Measurements from ENCODE around the gene RRP9. TPM values are rescaled to one million over a fixed set of nuclear protein-coding genes. Genes with fewer than 3 reads are reported as not detected.

RRP9 gene
- total RNA-seq, 1 experiment from 2014 or later, result 49.9 TPM

- no peak overlapping the region for H3K27ac Mint-ChIP-seq
- peaks cover 34% of the 10 kb centered on the region for H3K36me3 Mint-ChIP-seq
- DNase-seq (ENCODE audit: low spot score), result peak; percentile 8
- CTCF ChIA-PET, result interaction anchor here (0.6 to 3.4 kb wide), 40 partner anchors 10 to 880 kb away, joined by 3 to 49 read pairs (median 5); partner anchors contain the start of genes ABHD14A, ABHD14B, ACY1 and DUSP7
- no peaks in the 10 kb centered on the region; the same call in 1 of the 2 replicates for H3K27me3 Mint-ChIP-seq (ENCODE audit: low read depth)
- POLR2A ChIA-PET, result interaction anchor here (1.0 to 2.5 kb wide), 3 partner anchors 13 to 42 kb away, joined by 3 to 19 read pairs (median 5); partner anchors contain the start of genes ACY1 and PCBP4
- TF ChIP-seq KAT7 (CRISPR knock-in tag; IDR thresholded peaks at IDR 0.05; ENCODE audit: borderline replicate concordance), result no peak
- TF ChIP-seq, protein P1, sequence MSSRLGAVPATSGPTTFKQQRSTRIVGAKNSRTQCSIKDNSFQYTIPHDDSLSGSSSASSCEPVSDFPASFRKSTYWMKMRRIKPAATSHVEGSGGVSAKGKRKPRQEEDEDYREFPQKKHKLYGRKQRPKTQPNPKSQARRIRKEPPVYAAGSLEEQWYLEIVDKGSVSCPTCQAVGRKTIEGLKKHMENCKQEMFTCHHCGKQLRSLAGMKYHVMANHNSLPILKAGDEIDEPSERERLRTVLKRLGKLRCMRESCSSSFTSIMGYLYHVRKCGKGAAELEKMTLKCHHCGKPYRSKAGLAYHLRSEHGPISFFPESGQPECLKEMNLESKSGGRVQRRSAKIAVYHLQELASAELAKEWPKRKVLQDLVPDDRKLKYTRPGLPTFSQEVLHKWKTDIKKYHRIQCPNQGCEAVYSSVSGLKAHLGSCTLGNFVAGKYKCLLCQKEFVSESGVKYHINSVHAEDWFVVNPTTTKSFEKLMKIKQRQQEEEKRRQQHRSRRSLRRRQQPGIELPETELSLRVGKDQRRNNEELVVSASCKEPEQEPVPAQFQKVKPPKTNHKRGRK (CRISPR knock-in tag; IDR thresholded peaks at IDR 0.05; ENCODE audit: borderline replicate concordance), result no peak
- TF ChIP-seq ATF1 (CRISPR knock-in tag; IDR thresholded peaks at IDR 0.05), result no peak
- TF ChIP-seq E2F1 (CRISPR knock-in tag; IDR thresholded peaks at IDR 0.05), result no peak
- TF ChIP-seq ZNF416 (CRISPR knock-in tag; IDR thresholded peaks at IDR 0.05), result no peak
- TF ChIP-seq, protein P2, sequence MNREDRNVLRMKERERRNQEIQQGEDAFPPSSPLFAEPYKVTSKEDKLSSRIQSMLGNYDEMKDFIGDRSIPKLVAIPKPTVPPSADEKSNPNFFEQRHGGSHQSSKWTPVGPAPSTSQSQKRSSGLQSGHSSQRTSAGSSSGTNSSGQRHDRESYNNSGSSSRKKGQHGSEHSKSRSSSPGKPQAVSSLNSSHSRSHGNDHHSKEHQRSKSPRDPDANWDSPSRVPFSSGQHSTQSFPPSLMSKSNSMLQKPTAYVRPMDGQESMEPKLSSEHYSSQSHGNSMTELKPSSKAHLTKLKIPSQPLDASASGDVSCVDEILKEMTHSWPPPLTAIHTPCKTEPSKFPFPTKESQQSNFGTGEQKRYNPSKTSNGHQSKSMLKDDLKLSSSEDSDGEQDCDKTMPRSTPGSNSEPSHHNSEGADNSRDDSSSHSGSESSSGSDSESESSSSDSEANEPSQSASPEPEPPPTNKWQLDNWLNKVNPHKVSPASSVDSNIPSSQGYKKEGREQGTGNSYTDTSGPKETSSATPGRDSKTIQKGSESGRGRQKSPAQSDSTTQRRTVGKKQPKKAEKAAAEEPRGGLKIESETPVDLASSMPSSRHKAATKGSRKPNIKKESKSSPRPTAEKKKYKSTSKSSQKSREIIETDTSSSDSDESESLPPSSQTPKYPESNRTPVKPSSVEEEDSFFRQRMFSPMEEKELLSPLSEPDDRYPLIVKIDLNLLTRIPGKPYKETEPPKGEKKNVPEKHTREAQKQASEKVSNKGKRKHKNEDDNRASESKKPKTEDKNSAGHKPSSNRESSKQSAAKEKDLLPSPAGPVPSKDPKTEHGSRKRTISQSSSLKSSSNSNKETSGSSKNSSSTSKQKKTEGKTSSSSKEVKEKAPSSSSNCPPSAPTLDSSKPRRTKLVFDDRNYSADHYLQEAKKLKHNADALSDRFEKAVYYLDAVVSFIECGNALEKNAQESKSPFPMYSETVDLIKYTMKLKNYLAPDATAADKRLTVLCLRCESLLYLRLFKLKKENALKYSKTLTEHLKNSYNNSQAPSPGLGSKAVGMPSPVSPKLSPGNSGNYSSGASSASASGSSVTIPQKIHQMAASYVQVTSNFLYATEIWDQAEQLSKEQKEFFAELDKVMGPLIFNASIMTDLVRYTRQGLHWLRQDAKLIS (CRISPR knock-in tag; IDR thresholded peaks at IDR 0.05; ENCODE audit: borderline replicate concordance), result no peak
- peak overlapping the region; percentile 91 for H3K4me3 Mint-ChIP-seq
- no peaks in the 10 kb centered on the region for H3K9me3 Mint-ChIP-seq
- peaks cover 17% of the 10 kb centered on the region for H3K4me1 Mint-ChIP-seq
- ATAC-seq, result no peak
Observed at GRCh38 chr3:51940648-51941462, 849 bp downstream of the RRP9 start.

GRCh38 chr3:51938780-51939425 lies 2.8 kb downstream of the RRP9 start:
- Mint-ChIP-seq H3K9me3 (no peaks in the 10 kb centered on the region), H3K4me3 (no peak overlapping the region), H3K4me1 (peaks cover 17% of the 10 kb centered on the region), H3K27ac (no peak overlapping the region), H3K27me3 (ENCODE audit: low read depth) (no peaks in the 10 kb centered on the region; the same call in 1 of the 2 replicates), H3K36me3 (peaks cover 51% of the 10 kb centered on the region)
- no peak for DNase-seq (ENCODE audit: low spot score)
- TF ChIP-seq, protein P3, sequence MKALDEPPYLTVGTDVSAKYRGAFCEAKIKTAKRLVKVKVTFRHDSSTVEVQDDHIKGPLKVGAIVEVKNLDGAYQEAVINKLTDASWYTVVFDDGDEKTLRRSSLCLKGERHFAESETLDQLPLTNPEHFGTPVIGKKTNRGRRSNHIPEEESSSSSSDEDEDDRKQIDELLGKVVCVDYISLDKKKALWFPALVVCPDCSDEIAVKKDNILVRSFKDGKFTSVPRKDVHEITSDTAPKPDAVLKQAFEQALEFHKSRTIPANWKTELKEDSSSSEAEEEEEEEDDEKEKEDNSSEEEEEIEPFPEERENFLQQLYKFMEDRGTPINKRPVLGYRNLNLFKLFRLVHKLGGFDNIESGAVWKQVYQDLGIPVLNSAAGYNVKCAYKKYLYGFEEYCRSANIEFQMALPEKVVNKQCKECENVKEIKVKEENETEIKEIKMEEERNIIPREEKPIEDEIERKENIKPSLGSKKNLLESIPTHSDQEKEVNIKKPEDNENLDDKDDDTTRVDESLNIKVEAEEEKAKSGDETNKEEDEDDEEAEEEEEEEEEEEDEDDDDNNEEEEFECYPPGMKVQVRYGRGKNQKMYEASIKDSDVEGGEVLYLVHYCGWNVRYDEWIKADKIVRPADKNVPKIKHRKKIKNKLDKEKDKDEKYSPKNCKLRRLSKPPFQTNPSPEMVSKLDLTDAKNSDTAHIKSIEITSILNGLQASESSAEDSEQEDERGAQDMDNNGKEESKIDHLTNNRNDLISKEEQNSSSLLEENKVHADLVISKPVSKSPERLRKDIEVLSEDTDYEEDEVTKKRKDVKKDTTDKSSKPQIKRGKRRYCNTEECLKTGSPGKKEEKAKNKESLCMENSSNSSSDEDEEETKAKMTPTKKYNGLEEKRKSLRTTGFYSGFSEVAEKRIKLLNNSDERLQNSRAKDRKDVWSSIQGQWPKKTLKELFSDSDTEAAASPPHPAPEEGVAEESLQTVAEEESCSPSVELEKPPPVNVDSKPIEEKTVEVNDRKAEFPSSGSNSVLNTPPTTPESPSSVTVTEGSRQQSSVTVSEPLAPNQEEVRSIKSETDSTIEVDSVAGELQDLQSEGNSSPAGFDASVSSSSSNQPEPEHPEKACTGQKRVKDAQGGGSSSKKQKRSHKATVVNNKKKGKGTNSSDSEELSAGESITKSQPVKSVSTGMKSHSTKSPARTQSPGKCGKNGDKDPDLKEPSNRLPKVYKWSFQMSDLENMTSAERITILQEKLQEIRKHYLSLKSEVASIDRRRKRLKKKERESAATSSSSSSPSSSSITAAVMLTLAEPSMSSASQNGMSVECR (CRISPR knock-in tag; IDR thresholded peaks at IDR 0.05; ENCODE audit: borderline replicate concordance), result no peak
- TF ChIP-seq, protein P4, sequence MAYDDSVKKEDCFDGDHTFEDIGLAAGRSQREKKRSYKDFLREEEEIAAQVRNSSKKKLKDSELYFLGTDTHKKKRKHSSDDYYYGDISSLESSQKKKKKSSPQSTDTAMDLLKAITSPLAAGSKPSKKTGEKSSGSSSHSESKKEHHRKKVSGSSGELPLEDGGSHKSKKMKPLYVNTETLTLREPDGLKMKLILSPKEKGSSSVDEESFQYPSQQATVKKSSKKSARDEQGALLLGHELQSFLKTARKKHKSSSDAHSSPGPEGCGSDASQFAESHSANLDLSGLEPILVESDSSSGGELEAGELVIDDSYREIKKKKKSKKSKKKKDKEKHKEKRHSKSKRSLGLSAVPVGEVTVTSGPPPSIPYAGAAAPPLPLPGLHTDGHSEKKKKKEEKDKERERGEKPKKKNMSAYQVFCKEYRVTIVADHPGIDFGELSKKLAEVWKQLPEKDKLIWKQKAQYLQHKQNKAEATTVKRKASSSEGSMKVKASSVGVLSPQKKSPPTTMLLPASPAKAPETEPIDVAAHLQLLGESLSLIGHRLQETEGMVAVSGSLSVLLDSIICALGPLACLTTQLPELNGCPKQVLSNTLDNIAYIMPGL (CRISPR knock-in tag; IDR thresholded peaks at IDR 0.05), result no peak
- ChIA-PET CTCF (no interaction called here), POLR2A (interaction anchor here (0.6 kb wide), 1 partner anchor 1274 kb away, joined by 3 read pairs; no protein-coding TSS in a partner anchor)
- no peak for ATAC-seq

Measured in WTC11 (cell line).